ENCODE measurements around the gene LHX5.

Gene LHX5

DNA sequence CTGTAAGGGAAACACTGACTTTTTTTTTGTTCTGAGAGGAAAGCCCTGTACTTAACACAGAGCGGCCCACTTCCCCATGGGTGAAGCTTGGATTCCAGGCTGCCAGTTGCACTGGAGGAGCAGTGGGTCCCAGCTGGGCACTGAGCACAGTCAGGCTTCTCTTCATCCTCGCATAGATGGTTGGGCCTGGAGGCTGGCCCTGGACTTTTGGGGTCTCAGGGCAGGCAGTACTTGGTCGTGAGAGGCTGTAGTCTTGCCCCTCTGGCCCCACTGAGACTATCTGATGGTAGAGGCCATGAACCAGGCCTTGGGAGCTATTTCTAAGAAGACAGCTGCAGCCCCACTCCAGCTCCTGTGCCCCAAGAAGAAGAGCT, 6.2 kb upstream of the LHX5 start:
- no peak for DNase-seq (ENCODE audit: low read depth)

DNA sequence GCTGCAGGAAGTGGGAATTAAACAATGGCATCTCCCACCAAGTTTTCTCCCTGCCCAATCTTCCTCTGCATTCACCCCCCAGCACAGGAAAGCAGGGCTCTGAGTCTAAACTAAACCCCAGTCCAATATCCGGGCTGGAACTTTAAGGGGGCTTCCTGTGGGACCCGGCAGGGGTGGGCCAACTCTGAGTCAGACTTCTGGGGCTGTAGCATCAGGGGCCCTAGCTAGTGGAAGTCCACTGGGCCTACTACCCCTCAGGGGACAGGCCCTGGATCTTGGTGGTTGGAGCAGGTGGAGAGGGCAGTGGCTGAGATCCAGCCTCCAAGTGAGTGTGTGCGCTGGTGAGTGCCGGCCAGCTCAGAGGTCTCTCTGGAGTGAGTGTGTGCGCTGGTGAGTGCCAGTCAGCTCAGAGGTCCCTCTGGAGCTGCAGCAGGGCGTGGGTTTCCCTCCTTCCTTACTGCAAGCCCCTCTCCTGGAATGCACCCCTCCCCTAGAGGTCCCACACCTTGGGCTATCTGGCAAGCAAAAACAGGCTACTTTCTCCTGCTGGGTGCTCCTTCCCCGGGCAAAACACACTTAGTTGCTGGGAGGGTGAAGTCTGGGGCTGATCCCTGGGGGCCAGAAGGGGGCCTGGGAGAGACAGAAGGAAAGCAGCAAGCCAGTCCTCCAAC, 5.6 kb upstream of the LHX5 start:
- no peak for DNase-seq (ENCODE audit: low read depth)

DNA sequence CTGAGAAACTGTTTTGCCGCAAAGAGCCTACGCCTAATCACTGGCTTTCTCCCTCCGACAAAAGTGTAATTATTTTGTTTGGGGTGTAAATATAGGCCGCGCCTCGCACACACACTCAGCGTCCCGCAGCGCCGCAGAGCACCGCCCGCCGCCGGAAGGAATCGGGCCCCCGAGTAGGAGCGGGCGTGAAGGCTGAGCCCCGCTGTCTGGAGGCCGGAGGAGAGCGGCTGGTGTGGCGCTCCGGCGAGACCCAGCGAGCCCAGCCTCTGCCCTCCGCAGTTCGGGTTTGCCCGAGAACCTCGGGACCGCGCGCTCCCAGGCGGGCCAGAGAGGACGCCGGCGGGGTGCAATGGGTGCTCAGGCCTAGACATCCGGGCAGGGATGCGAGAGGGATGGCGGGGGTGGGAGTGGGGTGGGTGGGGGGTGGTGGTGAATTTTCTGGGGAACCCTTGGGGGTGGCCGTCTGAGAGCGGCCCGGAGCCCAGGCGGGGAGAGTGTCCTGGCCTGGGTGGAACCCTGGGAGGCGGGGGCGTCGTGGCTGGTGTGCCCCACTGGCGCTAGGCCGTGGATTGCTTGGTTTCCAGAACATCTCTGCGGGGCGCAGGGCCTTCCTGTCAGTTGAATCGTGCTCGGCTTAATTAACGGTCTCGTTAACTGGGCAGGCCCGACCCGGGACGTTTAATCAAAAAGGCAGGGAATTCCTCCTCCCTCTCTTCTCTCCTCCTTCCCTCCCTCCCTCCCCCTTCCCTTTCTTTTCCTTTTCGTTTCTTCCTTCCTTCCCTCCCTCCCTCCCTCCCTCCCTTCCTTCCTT, 4.7 kb upstream of the LHX5 start:
- no peak for DNase-seq (ENCODE audit: low read depth)

DNA sequence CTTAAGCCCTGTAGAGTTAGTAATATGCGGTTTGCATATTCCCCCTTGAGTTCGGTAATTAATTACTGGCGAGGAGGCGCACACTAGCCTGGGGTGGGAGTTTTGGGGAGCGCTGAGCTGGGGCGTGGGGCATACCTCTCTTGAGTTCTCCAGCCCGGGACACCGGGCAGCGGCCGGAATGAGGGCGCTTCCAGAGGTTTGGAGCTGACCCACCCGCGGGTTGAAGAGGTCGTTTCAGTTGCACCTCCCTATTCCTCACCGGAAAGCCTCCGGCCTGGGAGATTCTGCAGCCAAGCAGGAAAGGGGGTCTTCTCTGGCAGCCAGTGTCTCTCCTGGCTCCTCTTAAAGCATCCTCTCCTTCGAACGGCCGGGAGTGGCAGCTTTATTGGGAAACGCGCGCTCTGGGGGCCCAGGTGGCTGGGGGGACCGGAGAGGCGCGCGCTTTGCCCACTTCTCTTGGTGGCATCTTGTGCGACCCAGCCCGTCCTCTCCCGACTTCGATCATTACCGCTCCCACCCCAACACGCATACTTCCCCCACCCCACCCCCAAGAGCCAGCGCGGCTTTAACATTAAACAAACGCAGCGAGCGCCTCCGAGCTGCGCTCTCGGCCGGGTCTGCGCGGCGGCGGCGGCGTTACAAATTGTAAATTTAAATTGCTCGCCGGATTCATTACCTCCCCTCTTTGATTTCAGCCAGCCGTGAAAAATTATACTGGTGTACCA, 3.9 kb upstream of the LHX5 start:
- DNase-seq (ENCODE audit: low read depth): no peak

DNA sequence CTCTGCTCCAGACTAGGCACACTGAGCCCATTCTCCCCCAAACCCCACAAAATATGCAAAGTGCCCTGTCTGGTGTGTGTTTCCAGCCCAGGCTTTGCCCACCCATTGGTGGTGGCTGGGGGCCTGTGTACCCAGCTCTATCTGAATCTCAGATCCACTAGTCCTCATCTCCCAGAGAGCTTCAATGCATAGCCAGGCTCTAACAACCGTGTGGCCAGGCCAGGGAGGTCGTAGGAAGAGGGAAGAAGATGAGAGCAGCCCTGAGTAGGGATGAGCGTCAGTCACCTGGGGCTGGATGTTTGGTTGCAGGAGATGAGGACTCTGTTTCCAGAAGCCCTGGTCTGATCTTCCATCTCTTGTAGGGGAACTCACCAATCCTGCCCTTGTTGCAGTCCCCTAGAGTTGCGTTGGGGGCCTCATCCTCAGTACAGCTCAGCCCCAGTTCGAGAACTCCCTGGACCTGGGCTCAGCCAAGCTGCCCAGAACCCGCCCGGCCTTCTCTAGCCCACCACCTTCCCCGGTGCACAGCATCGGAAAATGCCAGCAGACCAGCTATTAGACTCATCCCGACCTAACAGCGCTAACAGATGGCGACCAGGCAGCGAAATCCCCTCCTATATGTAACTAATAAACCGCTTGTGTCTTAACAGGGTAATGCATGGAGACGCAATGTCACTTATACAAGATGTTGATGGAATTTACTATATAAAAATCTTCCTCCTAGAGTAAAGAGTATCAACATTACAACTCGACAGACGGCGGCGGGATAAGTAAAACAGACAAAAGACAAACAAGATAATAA, 3.2 kb upstream of the LHX5 start:
- no peak for DNase-seq (ENCODE audit: low read depth)

DNA sequence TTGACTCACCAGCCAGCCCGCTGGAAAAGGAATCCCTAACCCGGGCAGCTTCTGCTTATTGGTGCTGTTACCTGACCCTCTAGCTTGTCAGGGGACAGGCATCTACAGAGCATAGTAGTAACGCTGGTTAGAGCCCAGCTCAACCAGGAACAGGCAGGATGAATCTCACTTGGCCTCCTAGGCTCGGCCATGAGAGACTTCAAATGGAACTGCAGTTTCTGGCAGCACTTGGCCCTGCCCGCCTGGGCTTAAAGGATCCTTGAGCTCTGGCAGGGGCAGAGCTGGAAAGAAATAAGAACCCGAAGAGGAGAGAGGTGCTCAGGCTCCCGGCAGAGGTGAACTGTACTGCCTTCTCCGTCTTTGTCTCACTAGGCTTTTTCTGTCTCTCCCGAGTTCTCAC, 2.3 kb upstream of the LHX5 start:
- DNase-seq (ENCODE audit: low read depth): no peak

DNA sequence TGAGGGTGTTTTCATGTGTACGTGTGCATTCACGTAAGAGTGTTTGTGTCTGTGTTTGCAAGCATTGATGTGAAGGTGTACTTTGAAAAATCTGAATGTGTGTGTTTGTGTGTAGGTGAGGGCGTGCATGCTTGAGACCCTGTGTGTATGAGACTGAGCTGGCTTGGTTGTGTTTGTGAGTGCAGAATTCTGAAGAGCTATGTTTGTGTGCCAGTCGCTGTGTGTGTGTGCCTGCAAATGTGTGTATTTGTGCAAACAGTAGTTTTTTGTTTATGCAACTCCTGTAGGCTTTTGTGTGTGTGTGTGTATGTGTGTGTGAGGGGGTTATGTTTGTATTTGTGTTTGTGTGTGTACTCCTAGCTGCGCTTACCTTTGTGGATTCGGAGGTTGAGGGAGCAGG, 1.7 kb upstream of the LHX5 start:
- DNase-seq (ENCODE audit: low read depth): no peak

DNA sequence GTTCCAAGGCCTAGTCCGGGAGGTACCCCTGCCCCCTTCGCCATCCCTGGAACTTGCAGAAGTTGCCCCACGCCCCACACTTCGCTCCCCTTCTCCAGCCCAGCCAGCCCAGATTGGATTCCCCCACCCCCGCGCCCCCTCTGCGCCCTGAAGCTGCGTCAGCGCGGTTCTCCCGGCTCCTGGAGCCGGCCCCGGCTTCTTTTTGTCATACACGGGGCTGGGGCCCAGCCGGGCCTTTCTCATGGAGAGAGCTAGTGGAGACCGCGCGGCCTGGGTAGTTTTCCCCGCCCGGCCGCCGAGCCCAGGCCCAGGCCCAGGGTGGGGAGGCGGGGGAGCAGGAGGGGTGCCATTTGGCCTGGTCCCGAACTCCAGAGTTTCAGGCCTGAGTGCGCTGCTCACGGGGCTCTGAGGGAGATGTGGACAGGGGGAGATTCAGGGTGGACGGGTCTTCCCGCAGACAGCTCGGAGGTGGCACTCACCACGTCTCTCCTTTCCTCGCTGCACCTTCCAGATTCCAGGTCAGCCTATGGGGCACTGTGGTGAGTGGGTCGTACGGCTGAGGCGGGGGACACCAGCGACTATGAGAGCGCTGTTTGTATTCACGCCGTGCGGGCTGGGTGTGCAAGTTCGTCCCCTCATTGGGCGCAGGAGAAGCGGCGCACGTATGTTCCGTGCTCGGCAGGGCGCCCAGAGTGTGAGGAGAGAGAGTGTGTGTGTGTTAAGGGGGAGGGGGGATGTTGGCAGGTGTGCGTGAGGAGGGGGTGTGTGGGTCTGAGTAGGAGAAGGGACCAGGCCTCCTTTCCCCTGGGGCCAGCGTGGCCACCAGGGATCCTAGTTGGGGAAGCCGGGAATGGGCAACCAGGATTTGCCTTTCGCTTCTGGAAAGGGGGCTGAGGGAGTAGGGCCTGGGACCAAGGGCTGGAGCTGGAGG, 785 bp upstream of the LHX5 start:
- no peak for DNase-seq (ENCODE audit: low read depth)

DNA sequence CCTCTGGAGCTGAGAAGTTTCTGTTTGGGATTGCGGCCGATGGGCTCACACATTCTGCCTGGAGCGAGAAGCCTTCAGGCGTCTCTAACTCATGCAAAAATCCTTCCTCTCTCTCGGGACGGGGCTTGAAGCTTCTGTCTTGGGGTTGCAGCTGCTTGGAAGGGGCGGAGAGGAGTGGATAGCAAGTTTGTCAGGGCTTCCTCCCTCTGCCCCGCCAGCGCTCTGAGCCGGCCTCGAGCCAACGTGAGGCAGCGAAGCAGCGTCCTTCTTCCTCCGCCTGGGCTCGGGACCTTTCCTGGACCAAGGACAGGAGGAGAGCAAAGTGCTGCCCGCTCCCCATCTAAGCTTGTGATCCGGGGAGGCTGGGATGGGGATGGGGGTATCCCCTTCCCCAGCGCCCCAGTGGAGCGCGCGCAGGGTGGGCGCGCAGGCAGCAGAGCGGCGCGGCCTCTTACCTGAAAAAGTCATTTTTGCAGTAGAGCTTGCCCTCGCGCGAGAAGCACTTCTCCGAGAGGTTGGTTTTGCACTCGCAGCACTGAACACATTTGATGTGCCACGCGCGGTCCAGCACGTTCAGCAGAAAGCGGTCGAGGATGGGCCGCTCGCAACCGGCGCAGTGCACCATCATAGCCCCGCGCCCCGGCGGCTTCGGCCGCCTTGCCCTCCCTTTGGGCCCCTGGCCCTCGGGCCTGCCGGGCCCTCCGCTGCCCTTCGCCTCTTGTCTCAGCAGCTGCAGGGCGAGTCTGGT, 626 bp downstream of the LHX5 start:
- DNase-seq (ENCODE audit: low read depth): no peak

DNA sequence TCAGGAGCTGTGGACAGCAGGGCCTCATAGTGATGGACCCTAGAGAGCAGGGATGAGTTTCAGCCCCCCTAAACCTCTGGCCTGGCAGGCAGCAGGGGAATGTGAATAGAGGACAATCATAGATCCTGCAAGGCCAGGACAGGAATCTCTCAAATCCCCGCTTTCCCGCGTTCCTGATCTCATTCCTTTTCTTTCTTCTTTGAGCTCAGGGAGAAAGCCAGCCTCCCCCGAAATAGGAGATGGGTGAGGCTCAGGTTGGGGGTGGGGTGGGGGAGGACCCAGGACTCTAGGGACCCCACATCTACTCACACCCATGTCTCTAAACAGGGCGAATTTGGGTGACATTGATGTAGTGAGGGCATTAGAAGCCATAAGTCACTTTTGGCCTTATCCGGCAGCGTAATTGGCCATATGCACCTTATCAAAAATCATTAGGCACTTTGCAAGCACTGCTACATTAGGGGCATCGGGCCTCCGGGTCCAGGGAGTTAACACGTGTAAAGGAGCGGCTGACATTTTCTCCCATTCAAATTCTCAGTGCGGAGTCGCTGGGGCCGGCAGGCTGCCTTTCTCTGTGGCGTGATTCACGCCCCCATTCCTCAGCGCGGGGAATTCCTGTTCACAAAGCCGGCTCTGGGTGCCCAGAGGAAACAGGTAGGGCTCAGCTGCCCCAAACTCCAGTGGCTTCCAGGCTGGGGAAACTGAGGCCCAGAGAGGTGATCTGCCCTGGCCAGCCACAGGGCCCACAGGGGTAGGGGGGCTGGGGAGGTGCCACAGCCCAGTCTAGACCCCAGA, 1.5 kb downstream of the LHX5 start:
- DNase-seq (ENCODE audit: low read depth): no peak

DNA sequence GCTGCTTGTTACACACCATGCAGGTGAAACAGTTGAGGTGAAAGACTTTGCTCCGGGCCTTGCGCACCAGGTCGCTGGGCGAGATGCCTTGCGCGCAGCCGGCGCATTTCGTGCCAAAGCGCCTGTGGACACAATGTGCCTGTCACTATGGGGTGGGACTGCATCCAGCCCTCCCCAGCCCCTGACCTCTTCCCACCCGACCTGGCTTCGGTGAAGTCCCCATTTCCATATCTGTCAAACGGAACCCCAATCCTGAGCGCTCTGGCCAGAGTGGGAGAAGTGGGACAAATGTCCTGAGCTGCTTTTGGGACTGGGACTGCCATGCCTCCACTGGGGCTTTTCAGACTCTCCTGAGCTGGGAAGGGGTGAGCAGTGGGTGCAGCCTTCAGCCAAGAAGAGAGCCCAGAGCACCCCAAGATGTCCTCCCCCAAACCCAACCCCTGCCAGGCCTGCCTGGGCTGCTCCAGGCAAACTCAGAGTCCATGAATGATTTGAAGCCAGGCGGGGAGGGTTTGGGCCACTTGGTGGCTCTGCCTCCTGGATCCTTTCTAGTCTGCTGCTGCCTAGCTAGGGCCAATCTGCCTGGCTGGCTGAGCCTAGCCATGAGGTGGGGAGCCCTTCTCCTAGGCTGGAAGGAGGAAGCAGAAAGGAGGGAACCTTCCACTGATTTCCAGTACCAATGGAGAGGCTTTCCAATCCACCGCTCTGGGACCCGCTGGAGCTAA, 2.3 kb downstream of the LHX5 start:
- no peak for DNase-seq (ENCODE audit: low read depth)

DNA sequence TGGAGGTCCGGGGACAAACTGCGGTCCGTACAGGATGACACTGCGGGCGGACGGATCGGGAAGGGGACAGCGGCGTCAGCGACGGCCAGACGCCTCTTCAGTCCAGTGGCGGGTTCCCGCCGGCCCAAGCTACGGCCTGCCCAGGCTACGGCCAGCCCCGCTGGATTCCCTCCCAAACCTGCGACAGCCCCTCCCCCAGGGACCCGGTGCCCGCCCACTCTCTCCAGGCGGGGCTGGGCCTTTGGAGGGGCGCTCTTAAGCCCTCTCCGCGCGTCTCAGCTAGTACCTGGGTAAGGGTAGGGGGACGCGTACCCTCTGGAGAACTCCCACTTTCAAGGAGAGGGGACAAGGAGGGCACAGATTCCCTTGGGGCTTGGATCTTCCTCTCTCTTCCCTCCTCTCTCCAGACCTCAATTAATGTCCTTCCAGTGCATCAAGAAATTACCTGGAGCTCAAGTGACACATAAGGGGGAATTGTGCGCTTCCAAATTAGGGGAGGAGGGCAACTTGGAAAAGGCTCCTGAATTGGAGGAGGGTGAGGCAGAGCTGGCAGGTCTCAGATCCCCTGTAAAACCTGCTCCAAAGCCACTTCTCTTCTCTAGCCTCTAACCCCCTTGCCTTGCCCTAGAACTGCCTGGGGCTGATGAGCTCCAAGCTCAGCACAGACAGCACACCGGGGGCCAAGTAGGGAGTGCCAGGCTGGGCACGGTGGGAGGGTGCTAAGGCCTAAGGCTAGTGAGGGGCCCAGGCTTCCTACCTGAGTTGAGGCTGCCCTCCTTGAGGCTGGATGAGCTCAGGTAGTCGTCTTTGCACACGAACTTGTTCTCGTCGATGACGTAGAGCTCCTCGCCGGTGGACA, 3.1 kb downstream of the LHX5 start:
- DNase-seq (ENCODE audit: low read depth): no peak

DNA sequence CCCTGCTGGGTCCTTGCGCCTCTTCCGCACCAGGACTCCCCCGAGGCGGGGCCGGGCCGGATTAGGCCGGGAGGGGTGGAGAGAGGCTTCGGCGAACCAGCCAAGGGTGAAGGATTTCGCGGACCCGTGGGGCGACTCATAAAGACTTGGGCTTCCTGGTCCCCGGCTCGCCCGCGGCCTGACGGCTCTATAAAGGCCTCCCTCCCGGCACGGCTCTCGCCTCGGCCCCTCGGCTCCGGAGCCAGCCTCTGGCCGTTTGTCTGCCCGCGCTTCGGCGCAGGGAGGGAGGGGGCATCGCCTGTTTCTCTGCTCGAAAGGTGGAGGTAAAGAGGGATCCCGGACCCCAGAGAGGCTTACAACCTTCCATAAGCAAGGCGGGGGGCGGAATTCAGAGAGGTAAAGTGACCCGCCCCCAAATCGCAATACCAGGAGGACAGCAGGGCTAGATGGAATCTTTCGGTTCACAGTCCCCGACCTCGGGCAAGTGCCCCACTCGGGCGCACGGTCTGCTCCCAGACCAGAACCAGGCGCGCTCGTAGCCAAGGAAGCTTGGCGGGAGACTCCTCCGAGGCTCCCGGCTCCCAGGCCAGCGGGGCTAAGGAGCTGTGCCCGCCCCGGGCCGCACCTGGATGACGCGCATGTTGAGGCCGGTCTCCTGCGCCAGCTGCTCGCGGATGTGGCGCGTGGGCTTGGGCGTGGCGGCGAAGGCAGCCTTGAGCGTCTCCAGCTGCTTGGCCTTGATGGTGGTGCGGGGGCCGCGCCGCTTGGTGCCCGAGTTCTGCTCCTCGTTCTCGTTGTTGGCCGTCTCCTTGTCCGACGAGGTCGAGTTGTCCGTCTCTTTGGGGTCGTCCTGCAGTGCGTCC, 3.9 kb downstream of the LHX5 start:
- no peak for DNase-seq (ENCODE audit: low read depth)

DNA sequence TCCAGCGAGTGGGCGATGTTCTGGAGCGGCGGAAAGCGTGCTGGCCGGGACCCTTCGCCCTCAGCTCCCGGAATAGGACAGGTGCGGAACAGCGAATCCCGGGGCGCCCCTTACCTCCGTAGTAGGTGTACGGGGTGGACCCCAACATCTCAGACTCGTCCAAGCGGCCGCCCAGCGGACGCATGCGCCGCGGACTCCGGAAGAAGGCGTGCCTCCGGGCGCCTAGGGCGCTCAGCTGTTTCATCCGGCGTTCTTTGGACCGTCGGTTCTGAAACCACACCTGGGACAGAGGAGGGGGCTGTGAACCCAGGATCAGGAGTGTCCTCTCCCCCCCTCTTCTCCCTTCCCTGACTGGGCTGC, 4.5 kb downstream of the LHX5 start:
- no peak for DNase-seq (ENCODE audit: low read depth)

DNA sequence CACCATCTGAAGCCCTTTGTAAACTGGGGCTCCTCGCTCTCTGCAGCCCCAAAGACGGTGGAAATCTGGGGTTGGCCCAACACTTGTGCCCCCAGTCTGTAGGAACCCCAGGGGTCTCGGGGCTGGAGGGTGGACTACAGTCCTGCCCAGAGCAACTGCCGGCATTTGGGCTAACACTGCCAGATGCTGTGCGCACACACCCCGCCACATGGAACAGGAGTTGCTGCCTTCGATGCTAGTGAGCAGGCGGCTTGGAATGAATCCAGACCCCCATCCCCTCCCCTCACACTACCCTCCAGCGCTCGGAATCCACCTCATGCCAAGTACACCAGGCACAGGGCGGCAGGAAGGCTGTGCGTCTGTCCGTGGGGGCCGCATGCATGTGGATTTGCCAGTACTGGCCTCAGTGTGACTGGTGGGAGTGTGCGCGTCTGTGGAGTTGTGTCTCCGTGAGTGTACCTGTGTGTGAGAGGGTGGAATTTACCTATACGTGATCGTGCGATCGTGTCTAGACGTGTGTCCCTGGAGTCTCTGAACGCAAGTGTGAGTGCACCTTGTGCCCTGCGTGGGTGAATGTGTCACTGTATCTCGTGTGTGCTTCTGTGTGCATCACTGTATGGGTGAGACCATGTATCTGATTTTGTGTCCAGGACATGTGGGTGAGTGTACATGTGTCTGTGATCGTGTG, 5.1 kb downstream of the LHX5 start:
- no peak for DNase-seq (ENCODE audit: low read depth)

DNA sequence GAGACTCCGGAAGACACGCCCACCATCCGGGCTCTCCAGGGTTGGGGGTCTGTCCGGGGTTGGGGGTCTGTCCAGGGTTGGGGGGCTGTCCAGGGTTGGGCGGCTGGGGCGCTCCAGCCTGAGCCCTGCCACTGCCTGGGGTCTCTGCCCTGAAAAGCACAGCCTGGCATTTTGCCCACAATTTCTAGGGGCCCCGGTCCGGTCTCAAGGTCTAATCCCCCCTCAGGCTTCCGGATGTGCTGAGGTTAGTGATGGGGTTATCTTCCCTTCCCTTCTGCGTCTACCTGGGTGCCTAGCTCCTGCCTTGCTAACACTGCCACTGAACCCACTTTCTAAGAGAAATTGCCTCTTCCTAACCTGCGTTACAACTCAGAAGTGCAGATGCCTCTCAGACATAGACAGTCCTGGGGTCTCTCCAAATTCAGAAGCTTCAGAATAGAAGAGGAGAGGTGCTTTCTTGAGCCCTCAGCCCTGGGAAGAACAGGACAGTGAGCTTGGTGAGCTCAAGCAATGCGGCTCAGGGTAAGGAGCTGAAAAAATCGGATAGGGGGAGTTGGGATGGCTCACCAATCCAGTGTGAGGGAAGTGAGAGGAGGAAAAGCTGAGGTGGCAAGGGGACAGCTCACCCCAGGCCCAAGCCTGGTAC, 5.7 kb downstream of the LHX5 start:
- no peak for DNase-seq (ENCODE audit: low read depth)

Measured in stimulated activated CD8-positive, alpha-beta memory T cell treated with anti-CD3 and anti-CD28 coated beads, Interleukin-15, amount 100 ng/mL, for 24 hours (primary cell).